Measurements from ENCODE around the gene RTTN. TPM values are rescaled to one million over a fixed set of nuclear protein-coding genes. Genes with fewer than 3 reads are reported as not detected.

Gene RTTN
- total and polyA plus RNA-seq, 2 donors (not counting 3 experiments of a cell fraction or from before 2014, with no cell fraction given) = 3.1 to 17.4 TPM

- no peak overlapping the region for H3K4me3 ChIP-seq (replicated peaks in 1 of 3; ENCODE audit: insufficient read depth in 1 of 3, low read depth in 1 of 3, low read length in 3 of 3)
- H3K27ac ChIP-seq (ENCODE audit: insufficient read depth, low read depth, low read length) = no peak overlapping the region
- BruUV-seq (replicated peaks) = no TSS peak
- POLR2A ChIA-PET = no interaction called here
- no peaks in the 10 kb centered on the region for H3K9me3 ChIP-seq (replicated peaks; ENCODE audit: control insufficient read depth, insufficient read depth, low read length)
- H3K27me3 ChIP-seq (ENCODE audit: control insufficient read depth in 2 of 2, insufficient read depth in 2 of 2, low read length in 2 of 2) = no peaks in the 10 kb centered on the region
- FAIRE-seq = no peak
- H3K36me3 ChIP-seq (ENCODE audit: control insufficient read depth in 2 of 2, extremely low read depth in 1 of 2, insufficient read depth in 2 of 2, low read length in 2 of 2) = peaks cover 0 to 4% of the 10 kb centered on the region in 2 experiments
- DNase-seq (ENCODE audit: low read depth, low spot score) = no peak
- H3K9me1 ChIP-seq (replicated peaks; ENCODE audit: control insufficient read depth, extremely low read depth, insufficient read depth, low read length) = no peaks in the 10 kb centered on the region
- H3K79me2 ChIP-seq (ENCODE audit: control insufficient read depth, insufficient read depth, low read length) = no peaks in the 10 kb centered on the region
- no peak overlapping the region for H2AFZ ChIP-seq (ENCODE audit: low read depth, low read length)
- H3K9ac ChIP-seq (replicated peaks; ENCODE audit: extremely low read depth, insufficient read depth, low read length) = no peak overlapping the region
- no peak overlapping the region for H3K4me2 ChIP-seq (ENCODE audit: insufficient read depth, low read length)
- intact Hi-C loops (cut with micrococcal nuclease) (no loop called here), dilution Hi-C loops (cut with MboI; ENCODE audit: extremely low pct_ligation_motif_present, low sequenced_read_pairs) (no loop called here)
- CTCF ChIA-PET = no interaction called here
- no peak for TF ChIP-seq CTCF (IDR thresholded peaks at IDR 0.05; ENCODE audit: extremely low read depth in 1 of 2, insufficient read depth in 1 of 2, low read depth in 1 of 2, low read length in 2 of 2)
- no peak for TF ChIP-seq MYC (IDR thresholded peaks at IDR 0.05; ENCODE audit: low read depth, low read length)
- no peak for TF ChIP-seq GATA2 (IDR thresholded peaks at IDR 0.05; ENCODE audit: insufficient read depth, insufficient read length, low read depth, low read length)
- TF ChIP-seq POLR2A (IDR thresholded peaks at IDR 0.05; ENCODE audit: low read depth, low read length) = no peak
- TF ChIP-seq MAX (IDR thresholded peaks at IDR 0.05; ENCODE audit: insufficient read depth, insufficient read length) = no peak
- TF ChIP-seq JUN (IDR thresholded peaks at IDR 0.05; ENCODE audit: borderline replicate concordance, insufficient read depth, insufficient read length, low read depth) = no peak
- TF ChIP-seq FOS (IDR thresholded peaks at IDR 0.05; ENCODE audit: borderline replicate concordance, insufficient read depth, low read length) = no peak
- TF ChIP-seq POLR2AphosphoS5 (IDR thresholded peaks at IDR 0.05; ENCODE audit: insufficient read depth, low read depth, low read length) = no peak
- TF ChIP-seq EZH2 (IDR thresholded peaks at IDR 0.05; ENCODE audit: borderline replicate concordance, low read depth, low read length, severe bottlenecking) = no peak
- no peaks in the 10 kb centered on the region for H4K20me1 ChIP-seq (replicated peaks; ENCODE audit: control insufficient read depth, extremely low read depth, insufficient read depth, low read length)
- no peaks in the 10 kb centered on the region for H3K4me1 ChIP-seq (ENCODE audit: control insufficient read depth, extremely low read depth, insufficient read depth, low read length)
Measured at GRCh38 chr18:70015127-70015526, 190.4 kb downstream of the RTTN start.
